IMR-90 (cell line): ENCODE data around the gene RAPGEF5. TPM values are rescaled to one million over a fixed set of nuclear protein-coding genes. Genes with fewer than 3 reads are reported as not detected.

Experiments used
- ATAC-seq: fragments of 200-7000 bp; cut with Tn5 transposase; 2 replicates; pipeline ENCODE4 v1.9.1; 2020; ENCODE audit warnings: low read depth, mild to moderate bottlenecking, moderate library complexity
- BruUV-seq: library from RNA; stranded (reverse); fragments of 400-500 nt; replicated peaks from 2 replicates; lab custom pipeline; 2021; lab: Mats Ljungman, UMichigan
- CTCF ChIA-PET: fragments of 300-600 bp; formaldehyde crosslinking; extraction: SDS; loops from one replicate; lab custom pipeline; 2021; ENCODE audit warnings: antibody characterized with exemption; lab: Yijun Ruan, JAX
- POLR2A ChIA-PET: fragments of 300-600 bp; sonication (Branson Sonifier 250); formaldehyde crosslinking; loops from one replicate; lab custom pipeline; 2022; ENCODE audit warnings: antibody characterized with exemption; ENCODE audit not compliant: unreplicated experiment; lab: Charles Lee
- DNase-seq: peaks from one replicate; pipeline ENCODE4 v3.0.0; 2013
- H2AFZ ChIP-seq: replicated peaks from 2 replicates; pipeline ENCODE3; 2013; ENCODE audit warnings: low read length, mild to moderate bottlenecking; ENCODE audit not compliant: poor library complexity
- H2AK5ac ChIP-seq: 2 replicates; pipeline ENCODE4 v1.6.1; 2013; ENCODE audit warnings: low read depth, low read length, inconsistent platforms
- H2AK9ac ChIP-seq: replicated peaks from 2 replicates; pipeline ENCODE3; 2013; ENCODE audit warnings: mild to moderate bottlenecking, low read depth, low read length, moderate library complexity; ENCODE audit not compliant: poor library complexity
- H2BK120ac ChIP-seq: 2 replicates; pipeline ENCODE4 v1.6.1; 2013; ENCODE audit warnings: low read depth, low read length, inconsistent platforms
- H2BK15ac ChIP-seq: 3 replicates; pipeline ENCODE4 v1.6.1; 2013; ENCODE audit warnings: low read depth, low read length, inconsistent platforms
- H2BK20ac ChIP-seq: 2 replicates; pipeline ENCODE4 v1.6.1; 2013; ENCODE audit warnings: low read depth, mild to moderate bottlenecking, inconsistent platforms, low read length, moderate library complexity
- H2BK5ac ChIP-seq: 2 replicates; pipeline ENCODE4 v1.6.1; 2013; ENCODE audit warnings: mild to moderate bottlenecking, low read depth, low read length, inconsistent platforms; ENCODE audit not compliant: poor library complexity, severe bottlenecking
- H3K14ac ChIP-seq: replicated peaks from 2 replicates; pipeline ENCODE4 v1.6.1; 2013; ENCODE audit warnings: low read depth, low read length, inconsistent platforms
- H3K18ac ChIP-seq: 2 replicates; pipeline ENCODE4 v1.6.1; 2013; ENCODE audit warnings: low read depth, low read length, control low read depth
- H3K23ac ChIP-seq: 2 replicates; pipeline ENCODE4 v1.6.1; 2013; ENCODE audit warnings: low read depth, low read length, inconsistent platforms
- H3K27ac ChIP-seq: 2 replicates; pipeline ENCODE4 v1.5.1; 2013; ENCODE audit warnings: mild to moderate bottlenecking, control low read depth, low read length; ENCODE audit not compliant: insufficient read depth
- H3K27me3 ChIP-seq: 2 replicates; pipeline ENCODE4 v1.6.1; 2013; ENCODE audit warnings: low read length; ENCODE audit not compliant: control insufficient read depth, insufficient read depth
- H3K36me3 ChIP-seq: 2 replicates; pipeline ENCODE4 v1.6.1; 2013; ENCODE audit warnings: low read length, mixed read lengths; ENCODE audit not compliant: control insufficient read depth, insufficient read depth
- H3K4ac ChIP-seq: 2 replicates; pipeline ENCODE4 v1.6.1; 2013; ENCODE audit warnings: low read depth, low read length, inconsistent platforms
- H3K4me1 ChIP-seq: 2 replicates; pipeline ENCODE4 v1.6.1; 2013; ENCODE audit warnings: low read length, mixed read lengths; ENCODE audit not compliant: control insufficient read depth, insufficient read depth
- H3K4me2 ChIP-seq: 2 replicates; pipeline ENCODE4 v1.6.1; 2013; ENCODE audit warnings: low read depth, mild to moderate bottlenecking, control low read depth, low read length, moderate library complexity
- H3K4me3 ChIP-seq: 2 replicates; pipeline ENCODE4 v1.5.1; 2013; ENCODE audit warnings: low read depth, mild to moderate bottlenecking, control low read depth, low read length, moderate library complexity; ENCODE audit not compliant: insufficient read depth
- H3K56ac ChIP-seq: 2 replicates; pipeline ENCODE4 v1.6.1; 2013; ENCODE audit warnings: low read length, inconsistent platforms; ENCODE audit not compliant: insufficient read depth; ENCODE audit errors: extremely low read depth
- H3K79me1 ChIP-seq, 2 experiments: 2 replicates each; pipeline ENCODE4 v1.6.1; 2013; ENCODE audit warnings: low read length in 2 of 2, inconsistent platforms in 1 of 2, low read depth in 1 of 2
- H3K9ac ChIP-seq: 2 replicates; pipeline ENCODE4 v1.6.1; 2013; ENCODE audit warnings: low read depth, low read length, control low read depth
- H3K9me1 ChIP-seq: 2 replicates; pipeline ENCODE4 v1.6.1; 2013; ENCODE audit warnings: low read length, inconsistent platforms; ENCODE audit not compliant: insufficient read depth
- H3K9me3 ChIP-seq: 2 replicates; pipeline ENCODE4 v1.6.1; 2013; ENCODE audit warnings: low read length; ENCODE audit not compliant: control insufficient read depth, insufficient read depth
- H4K20me1 ChIP-seq: 2 replicates; pipeline ENCODE4 v1.6.1; 2013; ENCODE audit warnings: low read length, inconsistent platforms; ENCODE audit not compliant: insufficient read depth
- H4K5ac ChIP-seq: 2 replicates; pipeline ENCODE4 v1.6.1; 2013; ENCODE audit warnings: mild to moderate bottlenecking, low read depth, low read length, control low read depth
- H4K8ac ChIP-seq, 2 experiments: 2 replicates each; pipeline ENCODE4 v1.6.1; 2013; ENCODE audit warnings: low read depth in 2 of 2, low read length in 2 of 2, control low read depth in 1 of 2, inconsistent platforms in 1 of 2
- H4K91ac ChIP-seq: 2 replicates; pipeline ENCODE4 v1.6.1; 2013; ENCODE audit warnings: low read depth, low read length, inconsistent platforms; ENCODE audit not compliant: insufficient read depth
- CEBPB ChIP-seq: IDR thresholded peaks from 2 replicates; pipeline ENCODE4 v1.6.1; 2012; ENCODE audit warnings: low read depth, low read length, improper control_type of control experiment
- CHD1 ChIP-seq: IDR thresholded peaks from 2 replicates; pipeline ENCODE4 v1.6.1; 2012; ENCODE audit warnings: low read depth, low read length, improper control_type of control experiment
- FOS ChIP-seq: fragments of 150-350 bp; IDR thresholded peaks from 2 replicates; pipeline ENCODE4 v1.6.1; 2016; ENCODE audit warnings: low read depth, low read length
- MAFK ChIP-seq: IDR thresholded peaks from 2 replicates; pipeline ENCODE4 v1.6.1; 2012; ENCODE audit warnings: low read depth, low read length, improper control_type of control experiment
- MXI1 ChIP-seq: IDR thresholded peaks from 2 replicates; pipeline ENCODE4 v1.6.1; 2012; ENCODE audit warnings: low read depth, mild to moderate bottlenecking, low read length, moderate library complexity, borderline replicate concordance
- NFE2L2 ChIP-seq: fragments of 150-350 bp; IDR thresholded peaks from 2 replicates; pipeline ENCODE4 v1.6.1; 2016; ENCODE audit warnings: low read depth, mild to moderate bottlenecking, low read length
- POLR2A ChIP-seq: IDR thresholded peaks from 2 replicates; pipeline ENCODE4 v1.6.1; 2012; ENCODE audit warnings: mild to moderate bottlenecking, low read depth, low read length
- RCOR1 ChIP-seq: IDR thresholded peaks from 2 replicates; pipeline ENCODE4 v1.6.1; 2012; ENCODE audit warnings: mild to moderate bottlenecking, low read length, improper control_type of control experiment; ENCODE audit not compliant: insufficient replicate concordance
- RFX5 ChIP-seq: IDR thresholded peaks from 2 replicates; pipeline ENCODE4 v1.8.0; 2012; ENCODE audit warnings: low read depth, mild to moderate bottlenecking, low read length, moderate library complexity
- SMC3 ChIP-seq: fragments of 150-350 bp; IDR thresholded peaks from 2 replicates; pipeline ENCODE4 v1.6.1; 2016; ENCODE audit warnings: low read depth, mild to moderate bottlenecking, antibody characterized with exemption, low read length, moderate library complexity
- USF2 ChIP-seq: fragments of 150-350 bp; IDR thresholded peaks from 2 replicates; pipeline ENCODE4 v1.6.1; 2017; ENCODE audit warnings: mild to moderate bottlenecking, antibody characterized with exemption, low read length, low read depth
- WGBS, 2 experiments: methylation state at CpG; one replicate each; pipeline versions ENCODE4 v1.1.5 to v1.1.7; 2013; ENCODE audit warnings: missing lambda C conversion rate in 2 of 2; ENCODE audit not compliant: insufficient read length in 1 of 2; ENCODE audit errors: extremely low coverage in 2 of 2; 5-methylcytosine and 5-hydroxymethylcytosine counted together
- dilution Hi-C: fragments of 300-500 bp; cut with HindIII; formaldehyde crosslinking; loops from one replicate; pipeline ENCODE4 v1.14.3; 2018; ENCODE audit warnings: low sequenced_read_pairs; ENCODE audit not compliant: unreplicated experiment
- in situ Hi-C: fragments of 300-500 bp; cut with MboI; formaldehyde crosslinking; loops from 3 replicates; pipeline ENCODE4 v1.14.3; 2019; ENCODE audit warnings: low sequenced_read_pairs, inconsistent platforms, mixed read lengths
- intact Hi-C: fragments of 100-400 bp; cut with micrococcal nuclease; formaldehyde crosslinking; loops from 2 replicates; pipeline ENCODE4 v1.10.0; 2022
- polyA plus RNA-seq, 3 experiments: library from polyadenylated mRNA; depleted of rRNA; stranded (reverse); fragments of >200 nt; gene quantifications; 2 replicates each; pipeline ENCODE4 v1.2.3, GENCODE V29; 2012; ENCODE audit warnings: low replicate concordance in 1 of 3
- total RNA-seq: library from RNA; depleted of rRNA; stranded (reverse); fragments of >200 nt; gene quantifications from 2 replicates; pipeline ENCODE4 v1.2.3, GENCODE V29; 2012
- TF ChIP-seq, protein P1 (sequence below): conservative IDR thresholded peaks from 2 replicates; pipeline ENCODE4 v1.5.1; 2012; ENCODE audit warnings: mild to moderate bottlenecking, low read depth, low read length, improper control_type of control experiment
- TF ChIP-seq, protein P2 (sequence below): fragments of 150-350 bp; IDR thresholded peaks from 2 replicates; pipeline ENCODE4 v1.6.1; 2016; ENCODE audit warnings: low read depth, mild to moderate bottlenecking, low read length, moderate library complexity, borderline replicate concordance

The RAPGEF5 gene
- total and polyA plus RNA-seq, 2 of the 4 experiments (the other 2 are of a cell fraction): 0.05 to 0.18 TPM

GRCh38 chr7:22115689-22116088, 241.3 kb downstream of the RAPGEF5 start:
- Histone ChIP-seq H2AK5ac (no peak overlapping the region), H2BK15ac (no peak overlapping the region), H2BK120ac (no peak overlapping the region), H3K4me2 (no peak overlapping the region), H3K79me1 (no peaks in the 10 kb centered on the region), H3K4me1 (peaks cover 2% of the 10 kb centered on the region; the same call in 1 of the 2 replicates), H3K9me3 (no peaks in the 10 kb centered on the region), H3K36me3 (no peaks in the 10 kb centered on the region), H3K23ac (no peak overlapping the region), H3K56ac (no peak overlapping the region), H3K9me1 (no peaks in the 10 kb centered on the region), H3K18ac (no peak overlapping the region), H2BK20ac (no peak overlapping the region), H3K27ac (no peak overlapping the region), H2AK9ac (no peak overlapping the region), H4K5ac (no peak overlapping the region), H2AFZ (no peak overlapping the region), H3K27me3 (peaks cover 6% of the 10 kb centered on the region), H4K8ac (no peak overlapping the region), H3K4me3 (no peak overlapping the region), H3K14ac (no peak overlapping the region), H3K4ac (no peak overlapping the region), H4K91ac (no peak overlapping the region), H2BK5ac (no peak overlapping the region), H3K9ac (no peak overlapping the region), H4K20me1 (no peaks in the 10 kb centered on the region)
- dilution Hi-C loops: loop anchor here (25.0 kb wide), 1 partner anchor 372 kb away; no protein-coding TSS in a partner anchor
- in situ Hi-C loops: loop anchor here (25.0 kb wide), 1 partner anchor 947 kb away; no protein-coding TSS in a partner anchor
- ATAC-seq (no peak), DNase-seq (no peak)
- WGBS, 2 experiments: no CpG with 5 or more reads among the region's 5 CpGs
- POLR2A ChIA-PET: no interaction called here
- CTCF ChIA-PET: no interaction called here
- intact Hi-C loops: no loop called here
- TF ChIP-seq CEBPB (no peak), CHD1 (no peak), NFE2L2 (no peak), USF2 (no peak), RCOR1 (no peak), POLR2A (no peak), FOS (no peak), SMC3 (no peak), RFX5 (no peak), MXI1 (no peak), MAFK (no peak)
- TF ChIP-seq, protein P1, sequence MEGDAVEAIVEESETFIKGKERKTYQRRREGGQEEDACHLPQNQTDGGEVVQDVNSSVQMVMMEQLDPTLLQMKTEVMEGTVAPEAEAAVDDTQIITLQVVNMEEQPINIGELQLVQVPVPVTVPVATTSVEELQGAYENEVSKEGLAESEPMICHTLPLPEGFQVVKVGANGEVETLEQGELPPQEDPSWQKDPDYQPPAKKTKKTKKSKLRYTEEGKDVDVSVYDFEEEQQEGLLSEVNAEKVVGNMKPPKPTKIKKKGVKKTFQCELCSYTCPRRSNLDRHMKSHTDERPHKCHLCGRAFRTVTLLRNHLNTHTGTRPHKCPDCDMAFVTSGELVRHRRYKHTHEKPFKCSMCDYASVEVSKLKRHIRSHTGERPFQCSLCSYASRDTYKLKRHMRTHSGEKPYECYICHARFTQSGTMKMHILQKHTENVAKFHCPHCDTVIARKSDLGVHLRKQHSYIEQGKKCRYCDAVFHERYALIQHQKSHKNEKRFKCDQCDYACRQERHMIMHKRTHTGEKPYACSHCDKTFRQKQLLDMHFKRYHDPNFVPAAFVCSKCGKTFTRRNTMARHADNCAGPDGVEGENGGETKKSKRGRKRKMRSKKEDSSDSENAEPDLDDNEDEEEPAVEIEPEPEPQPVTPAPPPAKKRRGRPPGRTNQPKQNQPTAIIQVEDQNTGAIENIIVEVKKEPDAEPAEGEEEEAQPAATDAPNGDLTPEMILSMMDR: no peak
- TF ChIP-seq, protein P2, sequence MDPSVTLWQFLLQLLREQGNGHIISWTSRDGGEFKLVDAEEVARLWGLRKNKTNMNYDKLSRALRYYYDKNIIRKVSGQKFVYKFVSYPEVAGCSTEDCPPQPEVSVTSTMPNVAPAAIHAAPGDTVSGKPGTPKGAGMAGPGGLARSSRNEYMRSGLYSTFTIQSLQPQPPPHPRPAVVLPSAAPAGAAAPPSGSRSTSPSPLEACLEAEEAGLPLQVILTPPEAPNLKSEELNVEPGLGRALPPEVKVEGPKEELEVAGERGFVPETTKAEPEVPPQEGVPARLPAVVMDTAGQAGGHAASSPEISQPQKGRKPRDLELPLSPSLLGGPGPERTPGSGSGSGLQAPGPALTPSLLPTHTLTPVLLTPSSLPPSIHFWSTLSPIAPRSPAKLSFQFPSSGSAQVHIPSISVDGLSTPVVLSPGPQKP: no peak
- no TSS peak for BruUV-seq
